ENCODE data around the gene LRRC8D. TPM values are rescaled to one million over a fixed set of nuclear protein-coding genes. Genes with fewer than 3 reads are reported as not detected.

Gene LRRC8D
- total and polyA plus RNA-seq, 11 donors = 2.1 to 16.5 (median 8.0) TPM

GRCh38 chr1:89954401-89954800, 133.6 kb downstream of the LRRC8D start:
- WGBS, 4 donors = 83 to 93% (median 91%) methylated on average over 1 of the region's 1 CpG
- Histone ChIP-seq H3K36me3 (no peaks in the 10 kb centered on the region), H3K27me3 (no peaks in the 10 kb centered on the region), H3K4me3 (no peak overlapping the region), H3K27ac (no peak overlapping the region), H3K9me3 (no peaks in the 10 kb centered on the region), H3K4me1 (peaks cover 0 to 16% (median 0%) of the 10 kb centered on the region in 12 donors)
- ATAC-seq (no peak), DNase-seq (no peak)
- intact Hi-C loops (cut with DNase I) = loop anchor here in 2 of 10 donors (10.0 kb wide), 2 partner anchors 110 to 150 kb away; no protein-coding TSS in a partner anchor
- no peak for TF ChIP-seq POLR2A (IDR thresholded peaks at IDR 0.05)
- TF ChIP-seq CTCF (IDR thresholded peaks at IDR 0.05) = no peak

DNA sequence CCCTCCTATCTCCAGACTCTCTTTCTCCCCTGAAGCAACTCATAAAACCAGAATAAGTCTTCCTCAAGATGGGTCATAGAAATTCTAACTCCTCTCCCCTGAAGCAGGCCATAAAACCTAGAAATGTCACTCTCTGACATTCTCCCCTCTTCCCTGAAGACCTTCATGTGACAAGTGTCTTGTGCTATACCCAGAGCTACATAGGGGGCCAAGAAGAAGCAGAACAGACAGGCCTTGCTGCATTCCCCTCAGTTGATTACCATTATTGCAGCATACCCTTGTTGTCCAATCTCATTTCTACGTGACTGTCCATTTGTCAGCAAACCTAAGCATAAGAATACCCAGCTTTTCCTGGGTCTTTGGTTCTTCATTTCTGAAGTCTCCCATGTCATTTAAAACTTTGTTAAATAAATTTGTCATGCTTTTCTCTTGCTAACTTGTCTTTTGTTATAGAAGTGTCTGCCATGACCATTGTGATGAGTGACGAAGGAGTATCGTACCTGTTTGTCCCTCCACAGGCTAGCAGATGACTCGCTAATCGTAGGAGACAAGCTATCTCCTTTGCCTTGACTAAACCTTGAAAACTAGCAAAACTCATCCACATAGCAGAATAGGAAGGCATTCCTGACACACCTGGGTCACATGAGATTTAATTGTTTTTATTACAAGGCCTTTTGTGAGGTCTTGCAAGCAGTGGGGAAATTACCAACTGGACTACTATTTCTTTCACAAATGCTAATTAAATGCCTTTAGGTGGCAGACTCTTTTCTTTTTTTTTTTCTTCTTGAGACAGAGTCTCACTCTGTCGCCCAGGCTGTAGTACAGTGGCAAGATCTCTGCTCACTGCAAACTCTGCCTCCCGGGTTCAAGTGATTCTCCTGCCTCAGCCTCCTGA, 134.7 kb downstream of the LRRC8D start:
- TF ChIP-seq POLR2A (IDR thresholded peaks at IDR 0.05) (no peak), CTCF (IDR thresholded peaks at IDR 0.05) (no peak)
- H3K4me1 ChIP-seq = peaks cover 0 to 16% (median 0%) of the 10 kb centered on the region in 12 donors
- no peak for DNase-seq
- no peak overlapping the region for H3K4me3 ChIP-seq
- H3K27ac ChIP-seq = no peak overlapping the region
- ATAC-seq = no peak
- no peaks in the 10 kb centered on the region for H3K27me3 ChIP-seq
- intact Hi-C loops (cut with DNase I) = loop anchor here in 2 of 10 donors (10.0 kb wide), 2 partner anchors 111 to 151 kb away; no protein-coding TSS in a partner anchor
- no peaks in the 10 kb centered on the region for H3K9me3 ChIP-seq
- 97 to 98% (median 98%) methylated on average over 7 of the region's 7 CpGs for WGBS, 4 donors
- H3K36me3 ChIP-seq = no peaks in the 10 kb centered on the region

DNA sequence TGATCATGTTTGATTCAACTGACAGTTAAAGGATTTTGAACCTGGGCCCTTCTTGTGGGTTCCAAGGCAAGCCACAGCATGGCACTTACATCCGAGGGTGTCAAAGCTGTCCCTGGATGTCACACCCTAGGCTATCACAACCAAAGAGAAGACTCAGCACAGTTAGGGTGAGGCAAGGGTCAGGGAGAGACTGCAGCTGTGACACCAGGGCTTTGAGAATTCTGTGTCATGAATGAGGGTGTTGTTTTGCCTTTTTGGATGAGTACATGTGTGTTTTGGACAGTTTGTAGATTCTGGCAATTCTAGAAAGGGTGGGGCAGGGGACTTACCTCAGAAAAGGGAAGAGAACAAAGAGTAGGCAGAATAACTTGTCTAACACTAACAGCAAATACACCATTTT, 136.3 kb downstream of the LRRC8D start:
- WGBS, 4 donors = 44 to 70% (median 60%) methylated on average over 1 of the region's 1 CpG
- intact Hi-C loops (cut with DNase I) = loop anchor here in 2 of 10 donors (10.0 kb wide), 2 partner anchors 112 to 152 kb away; no protein-coding TSS in a partner anchor
- peak in 1 of 4 donors; percentile 44 for ATAC-seq

More for the DNA sequence above, 136.3 kb downstream of the LRRC8D start:
- no peak for TF ChIP-seq POLR2A (IDR thresholded peaks at IDR 0.05)
- TF ChIP-seq CTCF (IDR thresholded peaks at IDR 0.05) = no peak
- Histone ChIP-seq H3K4me1 (peaks cover 0 to 20% (median 0%) of the 10 kb centered on the region in 12 donors), H3K4me3 (no peak overlapping the region), H3K27ac (no peak overlapping the region), H3K36me3 (no peaks in the 10 kb centered on the region), H3K9me3 (no peaks in the 10 kb centered on the region), H3K27me3 (no peaks in the 10 kb centered on the region)
- DNase-seq = no peak

Measured in heart left ventricle (tissue), 16 donors.